ENCODE measurements around the gene ZDHHC14.

GRCh38 chr6:157471077-157471686 is 90.2 kb downstream of the ZDHHC14 start:
- TF ChIP-seq CTCF (IDR thresholded peaks at IDR 0.05) (no peak), POLR2A (IDR thresholded peaks at IDR 0.05) (no peak)
